NB4 (cell line): ENCODE results near the gene IGFBP6.

Experiments used
- CTCF ChIP-seq: IDR thresholded peaks from one replicate; pipeline ENCODE4 v1.5.1; 2012; ENCODE audit warnings: low read depth, low read length
- POLR2A ChIP-seq: IDR thresholded peaks from 2 replicates; pipeline ENCODE4 v1.6.1; 2011; ENCODE audit warnings: mild to moderate bottlenecking; ENCODE audit not compliant: insufficient read length; ENCODE audit errors: extremely low read depth

GRCh38 chr12:53100466-53101151 is 3.1 kb downstream of the IGFBP6 start:
- TF ChIP-seq CTCF, result no peak
- TF ChIP-seq POLR2A, result no peak
